NB4 (cell line): ENCODE results near the gene VGLL1.

Experiments used
- DNase-seq: peaks from one replicate; pipeline ENCODE4 v3.0.0; 2010; ENCODE audit warnings: low read depth
- H3K4me3 ChIP-seq: one replicate; pipeline ENCODE4 v1.5.1; 2011; ENCODE audit warnings: mild to moderate bottlenecking, low read depth, low read length, moderate library complexity
- MYC ChIP-seq: IDR thresholded peaks from 2 replicates; pipeline ENCODE4 v1.6.1; 2011; ENCODE audit warnings: low read depth, low read length
- POLR2A ChIP-seq: IDR thresholded peaks from 2 replicates; pipeline ENCODE4 v1.6.1; 2011; ENCODE audit warnings: mild to moderate bottlenecking; ENCODE audit not compliant: insufficient read length; ENCODE audit errors: extremely low read depth
- TF ChIP-seq, protein P1 (sequence below): IDR thresholded peaks from one replicate; pipeline ENCODE4 v1.5.1; 2012; ENCODE audit warnings: low read depth, low read length
- TF ChIP-seq, protein P2 (sequence below): IDR thresholded peaks from 2 replicates; pipeline ENCODE4 v1.6.1; 2011; ENCODE audit warnings: low read depth, low read length

VGLL1 gene

DNA sequence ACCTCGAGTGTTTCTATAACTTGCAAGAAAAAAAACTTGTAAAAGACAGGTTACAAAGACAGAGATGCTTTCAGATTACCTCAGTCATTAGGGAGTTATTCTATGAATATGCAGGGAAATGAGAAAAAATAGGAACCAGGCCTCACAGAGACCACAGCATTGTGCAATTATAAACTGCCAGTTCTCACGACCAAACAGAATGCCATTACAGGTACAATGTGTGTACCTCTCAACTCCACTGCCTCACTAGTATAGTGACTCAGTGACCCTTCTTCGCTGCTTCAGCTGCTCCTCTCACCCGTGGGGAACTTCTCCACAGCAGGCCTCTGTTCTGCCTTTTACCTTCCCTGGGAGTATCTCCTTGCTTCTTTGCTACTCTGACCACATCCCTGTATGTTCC, 37.0 kb upstream of the VGLL1 start:
- H3K4me3 ChIP-seq, result peak overlapping the region; percentile 6
- DNase-seq, result peak; percentile 80
- no peak for TF ChIP-seq POLR2A
- TF ChIP-seq, protein P1, sequence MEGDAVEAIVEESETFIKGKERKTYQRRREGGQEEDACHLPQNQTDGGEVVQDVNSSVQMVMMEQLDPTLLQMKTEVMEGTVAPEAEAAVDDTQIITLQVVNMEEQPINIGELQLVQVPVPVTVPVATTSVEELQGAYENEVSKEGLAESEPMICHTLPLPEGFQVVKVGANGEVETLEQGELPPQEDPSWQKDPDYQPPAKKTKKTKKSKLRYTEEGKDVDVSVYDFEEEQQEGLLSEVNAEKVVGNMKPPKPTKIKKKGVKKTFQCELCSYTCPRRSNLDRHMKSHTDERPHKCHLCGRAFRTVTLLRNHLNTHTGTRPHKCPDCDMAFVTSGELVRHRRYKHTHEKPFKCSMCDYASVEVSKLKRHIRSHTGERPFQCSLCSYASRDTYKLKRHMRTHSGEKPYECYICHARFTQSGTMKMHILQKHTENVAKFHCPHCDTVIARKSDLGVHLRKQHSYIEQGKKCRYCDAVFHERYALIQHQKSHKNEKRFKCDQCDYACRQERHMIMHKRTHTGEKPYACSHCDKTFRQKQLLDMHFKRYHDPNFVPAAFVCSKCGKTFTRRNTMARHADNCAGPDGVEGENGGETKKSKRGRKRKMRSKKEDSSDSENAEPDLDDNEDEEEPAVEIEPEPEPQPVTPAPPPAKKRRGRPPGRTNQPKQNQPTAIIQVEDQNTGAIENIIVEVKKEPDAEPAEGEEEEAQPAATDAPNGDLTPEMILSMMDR, result no peak

DNA sequence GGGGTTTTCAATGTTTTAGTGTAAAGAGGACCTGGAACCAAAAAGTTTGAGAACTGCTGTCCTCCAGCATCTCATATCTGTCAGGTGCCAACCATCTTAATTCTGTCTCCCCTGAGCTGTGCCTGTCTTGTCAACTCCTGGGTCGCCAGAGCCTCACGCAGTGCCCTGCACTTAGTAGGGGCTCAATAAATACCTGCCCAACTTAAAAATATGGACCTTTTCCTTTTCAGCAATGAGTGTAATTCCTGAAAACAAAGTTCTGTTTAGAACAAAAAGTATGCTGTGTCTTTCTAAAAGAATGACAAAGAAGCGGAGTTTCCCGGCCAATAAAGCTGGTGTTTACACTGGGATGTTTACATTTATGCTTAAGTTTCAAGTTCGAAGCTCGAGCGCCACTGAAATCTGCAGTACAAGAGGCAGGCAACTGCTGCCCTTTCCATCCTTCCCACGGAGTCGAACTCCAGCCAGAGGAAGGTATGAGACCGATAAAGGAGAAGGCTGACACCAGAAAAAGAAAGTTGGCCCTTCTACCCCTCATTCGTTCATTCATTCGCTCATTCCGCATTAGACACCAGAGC, 35.7 kb upstream of the VGLL1 start:
- no peak for DNase-seq

DNA sequence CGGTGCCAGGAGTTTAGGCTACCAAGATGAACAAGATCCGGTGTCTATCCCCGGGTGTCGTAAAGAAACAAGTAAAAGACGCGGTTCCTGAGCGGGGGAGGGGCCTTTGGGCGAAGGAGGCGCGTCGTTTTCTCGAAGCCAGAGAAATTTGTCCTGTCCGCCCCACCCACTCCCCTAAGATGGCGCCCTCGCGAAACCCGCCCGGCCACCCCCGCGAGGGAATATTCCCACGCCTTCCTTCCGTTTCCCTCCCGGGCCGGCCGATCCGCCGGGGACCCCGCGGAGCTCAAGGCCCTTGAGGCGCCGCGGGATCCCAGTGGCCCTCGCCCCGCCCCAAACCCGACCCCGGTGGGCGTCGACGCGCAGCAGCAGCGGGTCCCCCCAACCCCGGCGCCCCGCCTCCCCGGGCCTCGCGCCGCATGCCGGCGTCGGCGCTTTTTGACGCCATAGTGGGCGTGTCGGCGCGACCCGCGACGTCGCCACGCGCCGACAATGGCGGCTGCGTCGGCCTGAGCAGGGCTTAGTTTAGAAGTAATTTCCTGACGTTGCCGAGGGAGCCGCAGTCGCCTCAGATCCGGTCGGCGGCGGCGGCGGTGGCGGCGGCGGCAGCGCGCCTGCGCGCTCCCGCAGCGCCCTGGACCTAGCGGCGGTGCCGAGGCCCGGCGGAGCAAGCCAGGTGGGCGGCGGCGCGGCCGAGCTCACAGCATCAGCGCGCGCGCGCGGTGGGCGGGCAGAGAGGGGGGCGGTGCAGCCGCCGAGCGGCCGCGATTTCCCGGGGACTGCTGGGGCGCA, 35.1 kb upstream of the VGLL1 start:
- peak; percentile 92 for DNase-seq
- TF ChIP-seq, protein P1, result no peak
- peak; percentile 63 for TF ChIP-seq POLR2A
- TF ChIP-seq, protein P2, sequence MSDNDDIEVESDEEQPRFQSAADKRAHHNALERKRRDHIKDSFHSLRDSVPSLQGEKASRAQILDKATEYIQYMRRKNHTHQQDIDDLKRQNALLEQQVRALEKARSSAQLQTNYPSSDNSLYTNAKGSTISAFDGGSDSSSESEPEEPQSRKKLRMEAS, result peak; percentile 63
- TF ChIP-seq MYC, result peak; percentile 87
- peak overlapping the region; percentile 87 for H3K4me3 ChIP-seq

More for the DNA sequence above, 35.7 kb upstream of the VGLL1 start:
- peak overlapping the region; percentile 87 for H3K4me3 ChIP-seq
- TF ChIP-seq, protein P2, result no peak
- TF ChIP-seq POLR2A (no peak), MYC (no peak)
- TF ChIP-seq, protein P1, result no peak

DNA sequence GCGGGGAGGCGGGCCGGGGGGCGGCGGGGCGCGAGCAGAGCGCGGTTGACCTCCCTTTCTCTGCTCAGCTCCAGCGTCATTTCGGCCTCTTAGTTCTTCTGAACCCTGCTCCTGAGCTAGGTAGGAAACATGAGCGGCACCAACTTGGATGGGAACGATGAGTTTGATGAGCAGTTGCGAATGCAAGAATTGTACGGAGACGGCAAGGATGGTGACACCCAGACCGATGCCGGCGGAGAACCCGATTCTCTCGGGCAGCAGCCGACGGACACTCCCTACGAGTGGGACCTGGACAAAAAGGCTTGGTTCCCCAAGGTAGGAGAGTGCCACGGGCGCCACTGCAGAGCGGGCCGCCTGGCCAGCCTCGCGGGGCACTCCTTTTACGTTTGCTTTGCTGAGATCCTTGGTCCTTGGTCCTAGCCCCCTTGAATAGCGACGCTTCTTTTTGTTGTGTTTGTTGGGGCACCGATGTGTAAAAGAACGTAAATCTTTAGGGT, 34.4 kb upstream of the VGLL1 start, which contains the start of gene HTATSF1:
Gene HTATSF1, plus strand, starts transcription at position 37 of the 497 bp plus-strand sequence. Its CDS starts 93 bp downstream, at position 130.
- peak within 1 kb of the TSS; percentile 87 for H3K4me3 ChIP-seq
- TF ChIP-seq, protein P2, result 0 out of 2 replicates have a peak, but pooled peaks have one; percentile 9
- TF ChIP-seq, protein P1, result no peak
- no peak for DNase-seq

DNA sequence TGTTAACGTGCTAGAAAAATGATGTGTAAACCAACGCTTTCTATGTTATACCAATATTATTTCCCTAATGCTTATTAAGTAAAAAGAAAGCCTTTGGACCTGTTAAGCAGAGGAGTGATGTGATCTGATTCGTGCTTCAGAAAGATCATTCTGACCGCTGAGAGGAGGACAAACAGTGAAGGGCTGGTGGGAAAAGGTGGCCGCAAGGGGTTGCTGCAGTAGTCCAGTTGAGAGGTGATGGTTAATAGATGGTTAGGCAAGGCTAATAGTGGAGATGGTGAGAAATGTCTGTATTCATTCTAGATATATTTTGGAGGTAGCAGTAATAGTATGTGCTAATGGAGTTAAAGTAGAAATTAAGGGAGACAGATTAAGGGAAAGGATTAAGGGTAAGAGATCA, 12.9 kb upstream of the VGLL1 start:
- no peak overlapping the region for H3K4me3 ChIP-seq
- TF ChIP-seq, protein P1, result no peak
- TF ChIP-seq MYC, result no peak
- TF ChIP-seq, protein P2, result no peak
- no peak for TF ChIP-seq POLR2A
- DNase-seq, result no peak
